ENCODE data around the gene AFAP1L1. TPM values are rescaled to one million over a fixed set of nuclear protein-coding genes. Genes with fewer than 3 reads are reported as not detected.

AFAP1L1 gene
- total and polyA plus RNA-seq, 9 of the 15 experiments (the other 6 are each of a cell fraction or from before 2014, with no cell fraction given) = 0.01 to 0.12 (median 0.03) TPM; not detected in 4

- no peak overlapping the region for H2AFZ ChIP-seq (ENCODE audit: low read depth, low read length)
- H3K4me3 ChIP-seq = no peak overlapping the region
- no peak overlapping the region for H3K9ac ChIP-seq (ENCODE audit: insufficient read depth in 1 of 2, low read depth in 2 of 2, low read length in 2 of 2)
- H3K36me3 ChIP-seq (ENCODE audit: control insufficient read depth, insufficient read depth, low read length) = no peaks in the 10 kb centered on the region
- ChIA-PET POLR2A (interaction anchor here (0.6 to 1.2 kb wide), 2 partner anchors 9 to 93 kb away, joined by 3 read pairs; no protein-coding TSS in a partner anchor), CTCF (ENCODE audit: low intra/inter-chr PET ratio) (no interaction called here)
- intact Hi-C loops (cut with micrococcal nuclease) = no loop called here
- H3K27me3 ChIP-seq (ENCODE audit: control insufficient read depth in 2 of 2, insufficient read depth in 2 of 2, low read length in 2 of 2) = peaks cover 8 to 32% of the 10 kb centered on the region in 2 experiments; a peak in 4 of 5 replicates
- no peak overlapping the region for H3K4me2 ChIP-seq (ENCODE audit: insufficient read depth, low read length)
- TF ChIP-seq CTCF (IDR thresholded peaks at IDR 0.05 in 2 of 3, conservative IDR thresholded peaks at IDR 0.05 in 1 of 3; ENCODE audit: insufficient read depth in 2 of 3, low read depth in 1 of 3, low read length in 3 of 3) = peak; percentile 13 to 43 (median 22); a peak in 2 of 6 replicates
- peak; percentile 31 to 56 for TF ChIP-seq RAD21 (CRISPR knock-in tag; conservative IDR thresholded peaks at IDR 0.05 in 1 of 2, IDR thresholded peaks at IDR 0.05 in 1 of 2)
- TF ChIP-seq ZNF668 (CRISPR knock-in tag; IDR thresholded peaks at IDR 0.05) = no peak
- TF ChIP-seq ILF3 (IDR thresholded peaks at IDR 0.05; ENCODE audit: borderline replicate concordance) = no peak
- BruUV-seq (replicated peaks) = no TSS peak
- H3K9me3 ChIP-seq (replicated peaks; ENCODE audit: control insufficient read depth, insufficient read depth, low read depth, low read length) = no peaks in the 10 kb centered on the region
- peak; percentile 61 for ATAC-seq
- peaks cover 0 to 14% of the 10 kb centered on the region in 2 experiments; a peak in 1 of 5 replicates for H3K4me1 ChIP-seq (replicated peaks in 1 of 2; ENCODE audit: control insufficient read depth in 2 of 2, insufficient read depth in 2 of 2, low read length in 2 of 2)
- no peaks in the 10 kb centered on the region for H3K79me2 ChIP-seq (ENCODE audit: control insufficient read depth, insufficient read depth, low read length)
- FAIRE-seq = no peak
- peak in 1 of 4 experiments; percentile 24 for DNase-seq (ENCODE audit: extremely low read depth in 1 of 4, low spot score in 3 of 4)
- no peaks in the 10 kb centered on the region for H3K9me1 ChIP-seq (ENCODE audit: control insufficient read depth, insufficient read depth, low read length)
- H4K20me1 ChIP-seq (replicated peaks; ENCODE audit: control insufficient read depth, insufficient read depth, low read length) = no peaks in the 10 kb centered on the region
- H3K27ac ChIP-seq (ENCODE audit: extremely low read depth, low read depth, low read length) = no peak overlapping the region
- in situ Hi-C loops (cut with MboI) = no loop called here
- WGBS (ENCODE audit: insufficient coverage, low coverage, missing lambda C conversion rate) = 5% methylated on average over 2 of the region's 2 CpGs
Observed at GRCh38 chr5:149238540-149238939, 33.1 kb upstream of the AFAP1L1 start.

All from K562 (cell line).